SJSA1 (cell line): Measurements from ENCODE around the gene PDE4C. TPM values are rescaled to one million over a fixed set of nuclear protein-coding genes. Genes with fewer than 3 reads are reported as not detected.

Experiments
- DNase-seq, 2 experiments: peaks; one replicate each; pipeline ENCODE4 v3.0.0-alpha.2; 2015 to 2020; ENCODE audit warnings: low spot score in 2 of 2, low read depth in 1 of 2
- H3K27ac ChIP-seq: fragments of 250-450 bp; sonication (Bioruptor Pico); 2 replicates; pipeline ENCODE4 v1.5.1; 2020; ENCODE audit warnings: mild to moderate bottlenecking, moderate library complexity
- H3K27me3 ChIP-seq: fragments of 250-450 bp; sonication (Bioruptor Pico); replicated peaks from 2 replicates; pipeline ENCODE4 v1.5.1; 2020; ENCODE audit warnings: mild to moderate bottlenecking, moderate library complexity
- H3K36me3 ChIP-seq: fragments of 250-450 bp; sonication (Bioruptor Pico); 2 replicates; pipeline ENCODE4 v1.5.1; 2020; ENCODE audit warnings: mild to moderate bottlenecking
- H3K4me1 ChIP-seq: fragments of 250-450 bp; sonication (Bioruptor Pico); replicated peaks from 2 replicates; pipeline ENCODE4 v1.6.1; 2021; ENCODE audit warnings: mild to moderate bottlenecking
- H3K4me3 ChIP-seq: fragments of 250-450 bp; sonication (Bioruptor Pico); 2 replicates; pipeline ENCODE4 v1.5.1; 2020; ENCODE audit warnings: mild to moderate bottlenecking
- H3K9me3 ChIP-seq: fragments of 250-450 bp; sonication (Bioruptor Pico); replicated peaks from 2 replicates; pipeline ENCODE4 v1.5.1; 2020; ENCODE audit warnings: mild to moderate bottlenecking
- total RNA-seq: library from RNA; depleted of rRNA; stranded (reverse); fragments of >200 nt; shearing (Covaris generic); gene quantifications from 2 replicates; pipeline ENCODE4 v1.2.3, GENCODE V29; 2014

PDE4C gene
- total RNA-seq, 1 experiment from 2014 or later, result not detected

GRCh38 chr19:18208098-18208951 is 17.9 kb downstream of the PDE4C start:
- Histone ChIP-seq H3K4me3 (no peak overlapping the region), H3K27ac (no peak overlapping the region), H3K36me3 (no peaks in the 10 kb centered on the region), H3K9me3 (no peaks in the 10 kb centered on the region), H3K27me3 (no peaks in the 10 kb centered on the region), H3K4me1 (peaks cover 16% of the 10 kb centered on the region)
- peak in 1 of 2 experiments; percentile 42 for DNase-seq

GRCh38 chr19:18206018-18206417 is 20.2 kb downstream of the PDE4C start:
- DNase-seq, result no peak
- Histone ChIP-seq H3K27ac (no peak overlapping the region), H3K27me3 (no peaks in the 10 kb centered on the region), H3K4me3 (no peak overlapping the region), H3K4me1 (peaks cover 23% of the 10 kb centered on the region), H3K36me3 (no peaks in the 10 kb centered on the region), H3K9me3 (no peaks in the 10 kb centered on the region)

GRCh38 chr19:18205200-18205892 is 20.9 kb downstream of the PDE4C start:
- DNase-seq, result peak in 1 of 2 experiments; percentile 77
- no peaks in the 10 kb centered on the region for H3K27me3 ChIP-seq
- H3K9me3 ChIP-seq, result no peaks in the 10 kb centered on the region
- H3K4me1 ChIP-seq, result peaks cover 23% of the 10 kb centered on the region
- peak overlapping the region; percentile 41 for H3K4me3 ChIP-seq
- no peaks in the 10 kb centered on the region for H3K36me3 ChIP-seq
- peak overlapping the region; percentile 65 for H3K27ac ChIP-seq

GRCh38 chr19:18204394-18205199 is 21.6 kb downstream of the PDE4C start:
- peak overlapping the region; percentile 41 for H3K4me3 ChIP-seq
- no peak for DNase-seq
- H3K27ac ChIP-seq, result peak overlapping the region; percentile 65
- H3K36me3 ChIP-seq, result no peaks in the 10 kb centered on the region
- peaks cover 23% of the 10 kb centered on the region for H3K4me1 ChIP-seq
- no peaks in the 10 kb centered on the region for H3K9me3 ChIP-seq
- H3K27me3 ChIP-seq, result no peaks in the 10 kb centered on the region

- Histone ChIP-seq H3K4me3 (peak within 1 kb of the TSS; percentile 45), H3K36me3 (no peaks in the 10 kb centered on the region), H3K4me1 (peaks cover 23% of the 10 kb centered on the region), H3K9me3 (no peaks in the 10 kb centered on the region), H3K27me3 (no peaks in the 10 kb centered on the region), H3K27ac (peak within 1 kb of the TSS; percentile 65)
- peak; percentile 100 for DNase-seq
These were observed 22.3 kb downstream of the PDE4C start, which contains the start of gene RAB3A for GRCh38 chr19:18203863-18204393. Gene RAB3A (minus strand): TSS chr19:18204042. CDS start chr19:18202740, 1,302 bp downstream.

GRCh38 chr19:18203408-18203862 is 22.8 kb downstream of the PDE4C start:
- no peaks in the 10 kb centered on the region for H3K9me3 ChIP-seq
- DNase-seq, result no peak
- H3K27ac ChIP-seq, result no peak overlapping the region
- H3K27me3 ChIP-seq, result no peaks in the 10 kb centered on the region
- peak overlapping the region; percentile 45 for H3K4me3 ChIP-seq
- peaks cover 23% of the 10 kb centered on the region for H3K4me1 ChIP-seq
- no peaks in the 10 kb centered on the region for H3K36me3 ChIP-seq

- H3K27me3 ChIP-seq, result no peaks in the 10 kb centered on the region
- no peaks in the 10 kb centered on the region for H3K9me3 ChIP-seq
- H3K27ac ChIP-seq, result no peak overlapping the region
- DNase-seq, result no peak
- peak overlapping the region; percentile 45 for H3K4me3 ChIP-seq
- H3K4me1 ChIP-seq, result peaks cover 20% of the 10 kb centered on the region
- no peaks in the 10 kb centered on the region for H3K36me3 ChIP-seq
These were observed 23.3 kb downstream of the PDE4C start for GRCh38 chr19:18202778-18203407.

GRCh38 chr19:18202397-18202777 is 23.9 kb downstream of the PDE4C start:
- Histone ChIP-seq H3K4me3 (no peak overlapping the region), H3K4me1 (peaks cover 18% of the 10 kb centered on the region), H3K36me3 (no peaks in the 10 kb centered on the region), H3K27ac (no peak overlapping the region), H3K9me3 (no peaks in the 10 kb centered on the region), H3K27me3 (no peaks in the 10 kb centered on the region)
- no peak for DNase-seq

GRCh38 chr19:18198374-18198773 is 27.9 kb downstream of the PDE4C start:
- peaks cover 9% of the 10 kb centered on the region for H3K36me3 ChIP-seq
- H3K27ac ChIP-seq, result no peak overlapping the region
- no peak overlapping the region for H3K4me3 ChIP-seq
- H3K4me1 ChIP-seq, result peaks cover 16% of the 10 kb centered on the region
- H3K27me3 ChIP-seq, result no peaks in the 10 kb centered on the region
- no peaks in the 10 kb centered on the region for H3K9me3 ChIP-seq
- no peak for DNase-seq

- H3K27me3 ChIP-seq, result no peaks in the 10 kb centered on the region
- H3K4me1 ChIP-seq, result peaks cover 12% of the 10 kb centered on the region
- no peak for DNase-seq
- no peak overlapping the region for H3K4me3 ChIP-seq
- H3K36me3 ChIP-seq, result peaks cover 9% of the 10 kb centered on the region
- H3K27ac ChIP-seq, result no peak overlapping the region
- H3K9me3 ChIP-seq, result no peaks in the 10 kb centered on the region
These were observed 28.3 kb downstream of the PDE4C start for GRCh38 chr19:18197941-18198340.

GRCh38 chr19:18197306-18197705 is 28.9 kb downstream of the PDE4C start:
- no peak overlapping the region for H3K27ac ChIP-seq
- peaks cover 9% of the 10 kb centered on the region for H3K36me3 ChIP-seq
- peaks cover 9% of the 10 kb centered on the region for H3K4me1 ChIP-seq
- DNase-seq, result no peak
- no peaks in the 10 kb centered on the region for H3K9me3 ChIP-seq
- H3K4me3 ChIP-seq, result no peak overlapping the region
- no peaks in the 10 kb centered on the region for H3K27me3 ChIP-seq

- Histone ChIP-seq H3K27ac (no peak overlapping the region), H3K27me3 (no peaks in the 10 kb centered on the region), H3K4me3 (no peak overlapping the region), H3K4me1 (peaks cover 9% of the 10 kb centered on the region), H3K36me3 (peaks cover 9% of the 10 kb centered on the region), H3K9me3 (no peaks in the 10 kb centered on the region)
- no peak for DNase-seq
These were observed 29.8 kb downstream of the PDE4C start for GRCh38 chr19:18196511-18196845.
